Breast epithelium (tissue), 3 donors: ENCODE measurements around the gene DSCAM.

ENCODE experiments used
- CTCF ChIP-seq, 3 donors: fragments of 450-650 bp; IDR thresholded peaks; one replicate each; pipeline ENCODE4 v1.5.1; 2016 to 2017; ENCODE audit warnings: antibody characterized with exemption in 3 of 3, mild to moderate bottlenecking in 3 of 3, moderate library complexity in 3 of 3
- POLR2AphosphoS5 ChIP-seq, 3 donors: sonication (generic); formaldehyde crosslinking; IDR thresholded peaks; one replicate each; pipeline ENCODE4 v1.6.1; 2017; ENCODE audit warnings: antibody characterized with exemption in 3 of 3

- TF ChIP-seq POLR2AphosphoS5 (IDR thresholded peaks at IDR 0.05): no peak
- TF ChIP-seq CTCF (IDR thresholded peaks at IDR 0.05): no peak
These were observed 631.0 kb downstream of the DSCAM start for GRCh38 chr21:40215941-40216340.
